ENCODE data around the gene MAFF.
A peak's percentile ranks its signal among the peaks of the same experiment; 100 is the strongest.
"Not testable (repeated sequence)": the region's sequence is repeated elsewhere in the genome, so short reads cannot be mapped to it uniquely, and the experiment has no call there.

The MAFF gene

GRCh38 chr22:38171927-38172831, 29.6 kb upstream of the MAFF start:
- no peak overlapping the region for H3K9ac ChIP-seq (ENCODE audit: low read depth, low read length)
- H3K36me3 ChIP-seq (ENCODE audit: control insufficient read depth, insufficient read depth, low read length): peaks cover 8% of the 10 kb centered on the region
- H3K4me1 ChIP-seq (ENCODE audit: control insufficient read depth, insufficient read depth, low read length): no peaks in the 10 kb centered on the region
- no peak overlapping the region for H3K4me3 ChIP-seq (ENCODE audit: low read depth, low read length)
- no peaks in the 10 kb centered on the region for H3K27me3 ChIP-seq (ENCODE audit: control insufficient read depth, insufficient read depth, low read length)
- no peaks in the 10 kb centered on the region for H3K9me3 ChIP-seq (ENCODE audit: control insufficient read depth, insufficient read depth, low read length)

- Histone ChIP-seq H3K4me3 (ENCODE audit: low read depth, low read length) (no peak overlapping the region), H3K27me3 (ENCODE audit: control insufficient read depth, insufficient read depth, low read length) (no peaks in the 10 kb centered on the region), H3K9me3 (ENCODE audit: control insufficient read depth, insufficient read depth, low read length) (no peaks in the 10 kb centered on the region), H3K4me1 (ENCODE audit: control insufficient read depth, insufficient read depth, low read length) (no peaks in the 10 kb centered on the region), H3K36me3 (ENCODE audit: control insufficient read depth, insufficient read depth, low read length) (peaks cover 7% of the 10 kb centered on the region), H3K9ac (ENCODE audit: low read depth, low read length) (no peak overlapping the region)
Measured at GRCh38 chr22:38172832-38173640, 28.8 kb upstream of the MAFF start.

DNA sequence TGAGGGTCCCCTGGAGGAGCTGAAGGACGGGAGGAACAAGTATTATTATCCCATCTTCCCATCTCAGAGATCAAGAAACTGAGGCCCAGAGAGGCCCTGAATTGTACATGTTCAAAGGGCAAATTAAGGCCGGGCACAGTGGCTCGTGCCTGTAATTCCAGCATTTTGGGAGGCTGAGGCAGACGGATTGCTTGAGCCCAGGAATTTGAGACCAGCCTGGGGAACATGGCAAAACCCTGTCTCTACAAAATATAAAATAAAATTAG, 28.2 kb upstream of the MAFF start:
- H3K9me3 ChIP-seq (ENCODE audit: control insufficient read depth, insufficient read depth, low read length): no peaks in the 10 kb centered on the region
- H3K4me3 ChIP-seq (ENCODE audit: low read depth, low read length): no peak overlapping the region
- H3K9ac ChIP-seq (ENCODE audit: low read depth, low read length): no peak overlapping the region
- no peaks in the 10 kb centered on the region for H3K27me3 ChIP-seq (ENCODE audit: control insufficient read depth, insufficient read depth, low read length)
- no peaks in the 10 kb centered on the region for H3K4me1 ChIP-seq (ENCODE audit: control insufficient read depth, insufficient read depth, low read length)
- peaks cover 5% of the 10 kb centered on the region for H3K36me3 ChIP-seq (ENCODE audit: control insufficient read depth, insufficient read depth, low read length)

- Histone ChIP-seq H3K9me3 (ENCODE audit: control insufficient read depth, insufficient read depth, low read length) (no peaks in the 10 kb centered on the region), H3K27me3 (ENCODE audit: control insufficient read depth, insufficient read depth, low read length) (no peaks in the 10 kb centered on the region), H3K36me3 (ENCODE audit: control insufficient read depth, insufficient read depth, low read length) (peaks cover under 1% of the 10 kb centered on the region), H3K4me3 (ENCODE audit: low read depth, low read length) (no peak overlapping the region), H3K9ac (ENCODE audit: low read depth, low read length) (no peak overlapping the region), H3K4me1 (ENCODE audit: control insufficient read depth, insufficient read depth, low read length) (no peaks in the 10 kb centered on the region)
Measured at GRCh38 chr22:38174626-38175025, 27.2 kb upstream of the MAFF start.

DNA sequence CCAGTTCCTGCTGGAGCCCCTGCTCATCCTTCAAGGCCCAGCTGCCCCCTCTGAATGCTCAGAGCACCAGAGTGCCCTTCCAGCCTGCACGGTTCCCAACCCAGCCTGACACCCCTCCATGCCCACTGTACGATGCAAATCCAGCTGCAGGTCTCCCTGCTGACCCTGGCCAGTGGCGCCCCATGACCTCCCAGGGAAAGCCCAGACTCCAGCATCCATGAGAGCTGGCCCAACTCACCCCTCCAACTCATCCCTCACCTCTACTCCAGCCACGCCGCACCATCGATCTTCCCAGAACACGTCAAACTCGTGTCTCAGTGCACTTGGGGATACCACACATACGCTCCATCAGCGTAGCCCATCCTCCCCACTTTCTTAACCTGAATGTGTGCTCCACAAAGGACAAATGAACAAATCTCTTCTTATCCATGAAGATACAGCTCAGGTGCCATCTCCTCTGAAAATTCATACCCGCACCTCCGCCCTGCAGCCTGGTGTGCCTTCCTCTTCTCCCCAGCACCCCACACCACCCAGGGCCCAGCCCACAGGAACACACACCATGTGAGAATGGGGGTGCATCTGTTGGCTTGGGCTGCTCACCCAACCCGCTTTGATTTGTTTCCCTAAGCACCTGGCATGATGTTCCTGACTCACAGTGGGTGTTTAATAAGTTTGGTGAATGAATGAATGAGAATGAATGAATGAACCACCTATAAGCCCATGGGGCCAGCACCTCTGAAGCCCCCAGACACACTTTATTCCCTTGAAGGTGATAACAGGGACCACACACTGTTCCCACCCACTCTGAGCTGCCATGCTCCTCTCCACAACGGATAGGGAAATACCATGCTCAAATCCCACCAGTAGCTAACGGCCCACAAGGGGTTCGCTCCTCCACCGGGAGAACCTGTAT, 26.3 kb upstream of the MAFF start:
- Histone ChIP-seq H3K36me3 (ENCODE audit: control insufficient read depth, insufficient read depth, low read length) (no peaks in the 10 kb centered on the region), H3K9ac (ENCODE audit: low read depth, low read length) (no peak overlapping the region), H3K27me3 (ENCODE audit: control insufficient read depth, insufficient read depth, low read length) (no peaks in the 10 kb centered on the region), H3K4me1 (ENCODE audit: control insufficient read depth, insufficient read depth, low read length) (peaks cover 2% of the 10 kb centered on the region), H3K4me3 (ENCODE audit: low read depth, low read length) (no peak overlapping the region), H3K9me3 (ENCODE audit: control insufficient read depth, insufficient read depth, low read length) (no peaks in the 10 kb centered on the region)

DNA sequence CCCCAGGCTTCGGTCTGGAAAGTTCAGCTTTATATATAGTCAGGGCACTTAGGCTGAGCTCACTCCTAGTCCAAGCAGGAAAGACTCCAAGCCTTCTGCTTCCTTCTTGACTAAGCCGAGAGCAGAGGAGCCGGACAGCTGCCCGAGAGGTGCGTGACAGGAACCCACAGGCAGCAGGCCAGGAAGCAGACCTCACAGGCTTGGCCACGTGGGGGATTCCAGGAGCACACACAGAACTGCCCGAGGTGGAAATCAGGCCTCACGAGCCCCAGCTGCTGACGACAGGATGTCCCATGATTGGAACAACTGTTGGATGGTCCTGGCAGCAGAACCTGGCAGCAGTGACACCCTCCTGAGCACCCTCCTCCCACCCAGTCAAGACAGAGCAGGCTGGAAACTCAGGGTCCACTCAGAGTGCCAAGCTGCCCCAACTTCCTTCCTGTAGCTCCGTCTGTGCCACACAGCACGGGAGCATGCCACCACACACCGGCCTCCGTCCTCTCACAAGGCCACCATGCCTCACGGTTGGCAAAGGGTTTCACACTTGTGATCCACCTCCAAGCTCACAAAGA, 25.5 kb upstream of the MAFF start:
- no peaks in the 10 kb centered on the region for H3K27me3 ChIP-seq (ENCODE audit: control insufficient read depth, insufficient read depth, low read length)
- H3K36me3 ChIP-seq (ENCODE audit: control insufficient read depth, insufficient read depth, low read length): no peaks in the 10 kb centered on the region
- H3K4me3 ChIP-seq (ENCODE audit: low read depth, low read length): no peak overlapping the region
- no peaks in the 10 kb centered on the region for H3K9me3 ChIP-seq (ENCODE audit: control insufficient read depth, insufficient read depth, low read length)
- no peak overlapping the region for H3K9ac ChIP-seq (ENCODE audit: low read depth, low read length)
- H3K4me1 ChIP-seq (ENCODE audit: control insufficient read depth, insufficient read depth, low read length): peaks cover 8% of the 10 kb centered on the region

DNA sequence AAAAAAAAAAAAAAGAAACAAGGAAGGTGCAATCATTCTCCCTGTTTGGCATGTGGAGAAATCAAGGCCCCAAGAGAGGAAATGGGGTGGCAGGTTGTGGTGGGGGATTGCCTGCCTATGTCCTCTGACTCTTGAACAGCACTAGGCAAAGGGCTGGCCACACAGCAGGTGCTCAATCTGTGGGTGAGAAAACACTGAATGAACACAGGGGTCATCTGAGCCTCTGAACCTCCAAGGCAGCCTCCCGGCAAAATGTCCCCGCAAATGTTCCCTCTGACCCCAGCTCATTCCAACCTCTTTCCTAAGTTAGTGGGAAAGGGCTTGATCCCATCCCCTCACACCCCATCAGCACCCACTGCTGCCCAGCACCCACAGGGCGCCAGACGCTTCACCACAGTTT, 24.8 kb upstream of the MAFF start:
- H3K27me3 ChIP-seq (ENCODE audit: control insufficient read depth, insufficient read depth, low read length): no peaks in the 10 kb centered on the region
- H3K36me3 ChIP-seq (ENCODE audit: control insufficient read depth, insufficient read depth, low read length): no peaks in the 10 kb centered on the region
- no peak overlapping the region for H3K9ac ChIP-seq (ENCODE audit: low read depth, low read length)
- peaks cover 9% of the 10 kb centered on the region for H3K4me1 ChIP-seq (ENCODE audit: control insufficient read depth, insufficient read depth, low read length)
- no peak overlapping the region for H3K4me3 ChIP-seq (ENCODE audit: low read depth, low read length)
- H3K9me3 ChIP-seq (ENCODE audit: control insufficient read depth, insufficient read depth, low read length): no peaks in the 10 kb centered on the region

- not testable (repeated sequence) for H3K9ac ChIP-seq (ENCODE audit: low read depth, low read length); H3K9me3 ChIP-seq (ENCODE audit: control insufficient read depth, insufficient read depth, low read length); H3K4me1 ChIP-seq (ENCODE audit: control insufficient read depth, insufficient read depth, low read length); H3K4me3 ChIP-seq (ENCODE audit: low read depth, low read length); H3K36me3 ChIP-seq (ENCODE audit: control insufficient read depth, insufficient read depth, low read length); H3K27me3 ChIP-seq (ENCODE audit: control insufficient read depth, insufficient read depth, low read length)
Measured at GRCh38 chr22:38177571-38177925, 24.2 kb upstream of the MAFF start.

GRCh38 chr22:38177926-38178604, 23.7 kb upstream of the MAFF start:
- no peaks in the 10 kb centered on the region for H3K9me3 ChIP-seq (ENCODE audit: control insufficient read depth, insufficient read depth, low read length)
- H3K36me3 ChIP-seq (ENCODE audit: control insufficient read depth, insufficient read depth, low read length): no peaks in the 10 kb centered on the region
- H3K27me3 ChIP-seq (ENCODE audit: control insufficient read depth, insufficient read depth, low read length): no peaks in the 10 kb centered on the region
- no peak overlapping the region for H3K4me3 ChIP-seq (ENCODE audit: low read depth, low read length)
- peaks cover 9% of the 10 kb centered on the region for H3K4me1 ChIP-seq (ENCODE audit: control insufficient read depth, insufficient read depth, low read length)
- H3K9ac ChIP-seq (ENCODE audit: low read depth, low read length): no peak overlapping the region

DNA sequence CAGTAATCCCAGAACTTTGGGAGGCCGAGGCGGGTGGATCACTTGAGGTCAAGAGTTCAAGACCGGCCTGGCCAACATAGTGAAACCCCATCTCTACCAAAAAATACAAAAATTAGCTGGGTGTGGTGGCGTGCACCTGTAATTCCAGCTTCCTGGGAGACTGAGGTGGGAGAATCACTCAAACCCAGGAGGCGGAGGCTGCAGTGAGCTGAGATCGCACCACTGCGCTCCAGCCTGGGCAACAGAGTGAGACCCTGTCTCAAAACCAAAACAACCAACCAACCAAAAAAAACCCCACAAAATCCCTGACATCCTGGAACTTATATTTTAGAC, 23.2 kb upstream of the MAFF start:
- H3K4me1 ChIP-seq (ENCODE audit: control insufficient read depth, insufficient read depth, low read length); H3K36me3 ChIP-seq (ENCODE audit: control insufficient read depth, insufficient read depth, low read length); H3K9me3 ChIP-seq (ENCODE audit: control insufficient read depth, insufficient read depth, low read length); H3K9ac ChIP-seq (ENCODE audit: low read depth, low read length); H3K27me3 ChIP-seq (ENCODE audit: control insufficient read depth, insufficient read depth, low read length); H3K4me3 ChIP-seq (ENCODE audit: low read depth, low read length): not testable (repeated sequence)

GRCh38 chr22:38180841-38181452, 20.8 kb upstream of the MAFF start:
- Histone ChIP-seq H3K36me3 (ENCODE audit: control insufficient read depth, insufficient read depth, low read length) (no peaks in the 10 kb centered on the region), H3K27me3 (ENCODE audit: control insufficient read depth, insufficient read depth, low read length) (no peaks in the 10 kb centered on the region), H3K4me1 (ENCODE audit: control insufficient read depth, insufficient read depth, low read length) (peaks cover 11% of the 10 kb centered on the region), H3K9ac (ENCODE audit: low read depth, low read length) (peak overlapping the region; percentile 99), H3K4me3 (ENCODE audit: low read depth, low read length) (peak overlapping the region; percentile 91), H3K9me3 (ENCODE audit: control insufficient read depth, insufficient read depth, low read length) (no peaks in the 10 kb centered on the region)

Measured in iPS-15b (cell line).